Ishikawa (cell line): ENCODE results near the gene IPPK.

ENCODE experiments used
- CEBPB ChIP-seq: IDR thresholded peaks from 2 replicates; pipeline ENCODE4 v1.6.1; 2012
- CREB1 ChIP-seq: IDR thresholded peaks from 2 replicates; pipeline ENCODE4 v1.6.1; 2012; ENCODE audit warnings: low read depth
- EP300 ChIP-seq: IDR thresholded peaks from 2 replicates; pipeline ENCODE4 v1.6.1; 2012; ENCODE audit warnings: borderline replicate concordance
- FOXM1 ChIP-seq: IDR thresholded peaks from 2 replicates; pipeline ENCODE4 v1.6.1; 2012; ENCODE audit warnings: low read depth, borderline replicate concordance
- MAX ChIP-seq: IDR thresholded peaks from 2 replicates; pipeline ENCODE4 v1.6.1; 2012
- RAD21 ChIP-seq: IDR thresholded peaks from 2 replicates; pipeline ENCODE4 v1.6.1; 2012; ENCODE audit warnings: low read depth
- REST ChIP-seq: IDR thresholded peaks from 2 replicates; pipeline ENCODE4 v1.6.1; 2012; ENCODE audit warnings: low read depth, mild to moderate bottlenecking
- TAF1 ChIP-seq: IDR thresholded peaks from 2 replicates; pipeline ENCODE4 v1.6.1; 2012; ENCODE audit warnings: low read depth, mild to moderate bottlenecking
- USF1 ChIP-seq: IDR thresholded peaks from 2 replicates; pipeline ENCODE4 v1.6.1; 2012
- YY1 ChIP-seq: IDR thresholded peaks from 2 replicates; pipeline ENCODE4 v1.6.1; 2012; ENCODE audit warnings: low read depth

GRCh38 chr9:92607773-92608172 lies 62.2 kb downstream of the IPPK start:
- TF ChIP-seq CREB1 (no peak), MAX (no peak), YY1 (no peak), REST (no peak), EP300 (no peak), RAD21 (no peak), USF1 (no peak), CEBPB (no peak), TAF1 (no peak), FOXM1 (no peak)
